Spleen (tissue), 11 donors: Measurements from ENCODE around the gene MFAP3. TPM values are rescaled to one million over a fixed set of nuclear protein-coding genes. Genes with fewer than 3 reads are reported as not detected.

Experiments used
- DNase-seq: peaks from one replicate; pipeline ENCODE4 v3.0.0-alpha.2; 2020
- H3K27ac ChIP-seq, 8 donors: fragments of 200-600 bp; sonication (generic) in 7 of 8; 1 replicate in 4 of 8; 2 replicates in 4 of 8; pipeline versions ENCODE4 v1.5.0 to v1.8.0; 2016 to 2021; ENCODE audit warnings: inconsistent platforms in 4 of 8, mild to moderate bottlenecking in 4 of 8, moderate library complexity in 1 of 8
- H3K27me3 ChIP-seq, 7 donors: fragments of 200-600 bp; sonication (generic) in 6 of 7; replicated peaks in 1 of 7; 1 replicate in 4 of 7; 2 replicates in 3 of 7; pipeline versions ENCODE4 v1.5.0 to v1.8.0; 2016 to 2021; ENCODE audit warnings: inconsistent platforms in 3 of 7, mild to moderate bottlenecking in 1 of 7
- H3K36me3 ChIP-seq, 6 donors: fragments of 200-600 bp; sonication (generic) in 5 of 6; 1 replicate in 4 of 6; 2 replicates in 2 of 6; pipeline versions ENCODE4 v1.5.0 to v1.8.0; 2016 to 2021; ENCODE audit warnings: inconsistent platforms in 2 of 6
- H3K4me1 ChIP-seq, 6 donors: fragments of 200-600 bp; sonication (generic) in 5 of 6; 1 replicate in 3 of 6; 2 replicates in 3 of 6; pipeline versions ENCODE4 v1.5.0 to v1.8.0; 2016 to 2021; ENCODE audit warnings: inconsistent platforms in 3 of 6
- H3K4me3 ChIP-seq, 8 donors: fragments of 200-600 bp; sonication (generic) in 7 of 8; 1 replicate in 4 of 8; 2 replicates in 4 of 8; pipeline versions ENCODE4 v1.5.0 to v1.8.0; 2016 to 2021; ENCODE audit warnings: inconsistent platforms in 4 of 8, mild to moderate bottlenecking in 4 of 8, moderate library complexity in 2 of 8
- H3K9me3 ChIP-seq, 8 donors: fragments of 200-600 bp; sonication (generic) in 7 of 8; 1 replicate in 4 of 8; 2 replicates in 4 of 8; pipeline versions ENCODE4 v1.5.0 to v1.8.0; 2016 to 2021; ENCODE audit warnings: inconsistent platforms in 4 of 8
- CTCF ChIP-seq, 11 experiments: fragments of 200-600 bp in 7 of 11; fragments of 450-650 bp in 4 of 11; sonication (generic) in 4 of 11; IDR thresholded peaks in 8 of 11; conservative IDR thresholded peaks in 3 of 11; 1 replicate in 7 of 11; 2 replicates in 4 of 11; pipeline versions ENCODE4 v1.4.0 to v1.8.0; 2016 to 2021; ENCODE audit warnings: antibody characterized with exemption in 11 of 11, inconsistent platforms in 4 of 11, mild to moderate bottlenecking in 1 of 11
- POLR2A ChIP-seq, 3 donors: fragments of 450-650 bp; IDR thresholded peaks; one replicate each; pipeline ENCODE4 v1.5.1; 2017; ENCODE audit warnings: antibody characterized with exemption in 3 of 3, mild to moderate bottlenecking in 1 of 3
- POLR2AphosphoS5 ChIP-seq, 3 donors: sonication (generic); formaldehyde crosslinking; IDR thresholded peaks; one replicate each; pipeline ENCODE4 v1.5.1; 2017; ENCODE audit warnings: antibody characterized with exemption in 3 of 3
- WGBS, 5 donors: extraction: QIAGEN DNeasy Blood & Tissue Kit in 3 of 5; methylation state at CpG; one replicate each; pipeline versions ENCODE4 v1.1.5 to v1.1.7; 2013 to 2018; 5-methylcytosine and 5-hydroxymethylcytosine counted together
- intact Hi-C: fragments of 100-400 bp; cut with DNase I; formaldehyde crosslinking; loops from one replicate; pipeline ENCODE4 v1.15.0; 2023; ENCODE audit warnings: low total_unique reads
- polyA plus RNA-seq, 3 donors: library from polyadenylated mRNA; stranded (reverse); fragments of 200-250 nt; gene quantifications; one replicate each; pipeline ENCODE4 v1.2.1, GENCODE V29; 2013
- total RNA-seq, 7 donors: library from RNA; depleted of rRNA in 3 of 7; stranded (reverse); fragments of >200 nt in 3 of 7; fragmentation: NEBNext Ultra II Directional in 4 of 7; extraction: Animal tissue kit (Norgen Biotek cat#: 25700) in 4 of 7; gene quantifications; one replicate each; pipeline versions ENCODE4 v1.1.0 to v1.2.1, GENCODE V29; 2016 to 2021
- donor health status: healthy with polysubstance abuse.
- donor health status: DM: no; HTN: no; CAD: no; lungs with moderate emphysema.
- donor health status: DM: no; HTN: no; CAD: no.
- donor health status: Bipolar disorder and iron deficiency.
- donor health status: healthy.
- donor health status: DM: no; HTN: no; CAD: no.
- donor health status: DM: yes; HTN: yes; CAD: no.

MFAP3 gene
- total and polyA plus RNA-seq, 10 donors, result 1.8 to 64.6 (median 34.2) TPM

GRCh38 chr5:154077696-154078095 lies 38.9 kb downstream of the MFAP3 start:
- no peaks in the 10 kb centered on the region for H3K9me3 ChIP-seq
- peaks cover 0 to 37% (median 10%) of the 10 kb centered on the region in 6 donors for H3K4me1 ChIP-seq
- TF ChIP-seq POLR2AphosphoS5 (IDR thresholded peaks at IDR 0.05) (no peak), POLR2A (IDR thresholded peaks at IDR 0.05) (no peak), CTCF (IDR thresholded peaks at IDR 0.05 in 8 of 11, conservative IDR thresholded peaks at IDR 0.05 in 3 of 11) (no peak)
- no peaks in the 10 kb centered on the region for H3K36me3 ChIP-seq
- no peak overlapping the region for H3K27ac ChIP-seq
- 33 to 73% (median 53%) methylated on average over 1 of the region's 1 CpG for WGBS, 5 donors
- no peaks in the 10 kb centered on the region for H3K27me3 ChIP-seq
- no peak overlapping the region for H3K4me3 ChIP-seq
- intact Hi-C loops, result no loop called here
- no peak for DNase-seq

GRCh38 chr5:154078272-154078671 lies 39.5 kb downstream of the MFAP3 start:
- 28 to 68% (median 50%) methylated on average over 1 of the region's 1 CpG for WGBS, 5 donors
- intact Hi-C loops, result no loop called here
- Histone ChIP-seq H3K27me3 (no peaks in the 10 kb centered on the region), H3K4me1 (peaks cover 0 to 37% (median 9%) of the 10 kb centered on the region in 6 donors), H3K27ac (no peak overlapping the region), H3K4me3 (no peak overlapping the region), H3K36me3 (no peaks in the 10 kb centered on the region), H3K9me3 (no peaks in the 10 kb centered on the region)
- no peak for DNase-seq
- TF ChIP-seq POLR2AphosphoS5 (IDR thresholded peaks at IDR 0.05) (no peak), POLR2A (IDR thresholded peaks at IDR 0.05) (no peak), CTCF (IDR thresholded peaks at IDR 0.05 in 8 of 11, conservative IDR thresholded peaks at IDR 0.05 in 3 of 11) (no peak)

- Histone ChIP-seq H3K4me1 (peaks cover 0 to 21% (median 9%) of the 10 kb centered on the region in 6 donors), H3K36me3 (no peaks in the 10 kb centered on the region), H3K27me3 (no peaks in the 10 kb centered on the region), H3K4me3 (no peak overlapping the region), H3K9me3 (no peaks in the 10 kb centered on the region), H3K27ac (no peak overlapping the region)
- WGBS, 5 donors, result 59 to 86% (median 82%) methylated on average over 2 of the region's 2 CpGs
- DNase-seq, result no peak
- TF ChIP-seq POLR2AphosphoS5 (IDR thresholded peaks at IDR 0.05) (no peak), CTCF (IDR thresholded peaks at IDR 0.05 in 8 of 11, conservative IDR thresholded peaks at IDR 0.05 in 3 of 11) (no peak), POLR2A (IDR thresholded peaks at IDR 0.05) (no peak)
- intact Hi-C loops, result no loop called here
Measured at GRCh38 chr5:154081246-154081645, 42.5 kb downstream of the MFAP3 start.

GRCh38 chr5:154084062-154084639 lies 45.4 kb downstream of the MFAP3 start:
- Histone ChIP-seq H3K4me1 (no peaks in the 10 kb centered on the region), H3K9me3 (no peaks in the 10 kb centered on the region), H3K4me3 (no peak overlapping the region), H3K36me3 (no peaks in the 10 kb centered on the region), H3K27me3 (no peaks in the 10 kb centered on the region), H3K27ac (no peak overlapping the region)
- intact Hi-C loops, result no loop called here
- no peak for TF ChIP-seq POLR2AphosphoS5 (IDR thresholded peaks at IDR 0.05)
- no peak for TF ChIP-seq CTCF (IDR thresholded peaks at IDR 0.05 in 8 of 11, conservative IDR thresholded peaks at IDR 0.05 in 3 of 11)
- no peak for TF ChIP-seq POLR2A (IDR thresholded peaks at IDR 0.05)
- 85 to 91% (median 88%) methylated on average over 5 of the region's 5 CpGs for WGBS, 5 donors
- no peak for DNase-seq
